Endodermal cell (in vitro differentiated cells): ENCODE measurements around the gene RAD1. TPM values are rescaled to one million over a fixed set of nuclear protein-coding genes. Genes with fewer than 3 reads are reported as not detected.

ENCODE experiments used
- DNase-seq: peaks from one replicate; pipeline ENCODE4 v3.0.0-alpha.2; 2017
- H3K27ac ChIP-seq: 2 replicates; pipeline ENCODE4 v1.5.1; 2013; ENCODE audit warnings: mild to moderate bottlenecking, low read depth, low read length, moderate library complexity
- H3K27me3 ChIP-seq: 2 replicates; pipeline ENCODE4 v1.6.1; 2013; ENCODE audit warnings: mild to moderate bottlenecking, low read length, moderate library complexity; ENCODE audit not compliant: insufficient read depth, control insufficient read depth, poor library complexity, severe bottlenecking
- H3K36me3 ChIP-seq: 2 replicates; pipeline ENCODE4 v1.7.0; 2013; ENCODE audit warnings: mild to moderate bottlenecking, low read length, moderate library complexity; ENCODE audit not compliant: control insufficient read depth, insufficient read depth
- H3K4me1 ChIP-seq: one replicate; pipeline ENCODE4 v1.7.0; 2013; ENCODE audit warnings: low read length; ENCODE audit not compliant: control insufficient read depth, insufficient read depth
- H3K4me3 ChIP-seq: 2 replicates; pipeline ENCODE4 v1.5.1; 2013; ENCODE audit warnings: mild to moderate bottlenecking, low read length, moderate library complexity
- H3K9ac ChIP-seq: 2 replicates; pipeline ENCODE4 v1.6.1; 2013; ENCODE audit warnings: mild to moderate bottlenecking, low read length, moderate library complexity; ENCODE audit not compliant: poor library complexity, severe bottlenecking; ENCODE audit errors: extremely low read depth
- H3K9me3 ChIP-seq: 2 replicates; pipeline ENCODE4 v1.6.1; 2013; ENCODE audit warnings: mild to moderate bottlenecking, low read length, moderate library complexity; ENCODE audit not compliant: control insufficient read depth
- H3K27ac Mint-ChIP-seq: 2 replicates; pipeline ENCODE4 v1.8.0; 2020; ENCODE audit warnings: mixed read lengths
- H3K27me3 Mint-ChIP-seq: 2 replicates; pipeline ENCODE4 v1.8.0; 2021; ENCODE audit warnings: mild to moderate bottlenecking, mixed read lengths; ENCODE audit not compliant: insufficient read depth
- H3K36me3 Mint-ChIP-seq: 2 replicates; pipeline ENCODE4 v1.8.0; 2020; ENCODE audit warnings: low read depth, mixed read lengths
- H3K4me1 Mint-ChIP-seq: 2 replicates; pipeline ENCODE4 v1.8.0; 2020; ENCODE audit warnings: mixed read lengths
- H3K4me3 Mint-ChIP-seq: 2 replicates; pipeline ENCODE4 v1.8.0; 2020; ENCODE audit warnings: mild to moderate bottlenecking, moderate library complexity, mixed read lengths
- H3K9me3 Mint-ChIP-seq: 2 replicates; pipeline ENCODE4 v1.8.0; 2020; ENCODE audit warnings: mild to moderate bottlenecking, mixed read lengths
- WGBS, 2 experiments: methylation state at CpG; one replicate each; pipeline versions ENCODE4 v1.1.5 to v1.1.7; 2013; ENCODE audit warnings: missing lambda C conversion rate in 2 of 2, mixed read lengths in 1 of 2; ENCODE audit not compliant: insufficient coverage in 1 of 2, insufficient read length in 1 of 2; 5-methylcytosine and 5-hydroxymethylcytosine counted together
- total RNA-seq, 2 donors: library from RNA; stranded (reverse); fragmentation: NEBNext Ultra II Directional in 1 of 2; extraction: Animal tissue kit (Norgen Biotek cat#: 25700) in 1 of 2; gene quantifications; 2 replicates in 1 of 2; 3 replicates in 1 of 2; pipeline ENCODE4 v1.2.1, GENCODE V29; 2021
- TF ChIP-seq, protein P1 (sequence below): fragments of 200-600 bp; sonication (generic); conservative IDR thresholded peaks from 2 replicates; pipeline ENCODE4 v1.5.0; 2021; ENCODE audit warnings: antibody characterized with exemption, mild to moderate bottlenecking

RAD1 gene
- total RNA-seq, 2 donors from 2014 or later, result 29.3 to 29.8 TPM

DNA sequence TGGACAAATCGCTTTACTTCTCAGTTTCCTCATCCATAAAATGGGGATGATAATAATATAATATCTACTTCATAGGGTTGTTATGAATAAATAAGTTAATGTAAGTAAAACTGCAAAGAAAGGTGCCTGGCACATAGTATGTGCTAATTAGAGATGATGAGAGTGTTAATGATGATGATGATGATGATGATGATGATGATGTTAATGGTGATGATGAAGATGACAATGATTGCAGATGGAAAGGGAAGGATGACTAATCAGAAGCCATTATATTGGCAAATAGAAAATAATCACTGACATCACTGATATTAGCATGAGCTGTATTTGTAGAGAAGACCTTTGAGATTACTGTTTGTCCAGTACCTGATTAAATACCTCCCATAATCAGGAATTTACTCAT, 20.6 kb downstream of the RAD1 start:
- H3K36me3 ChIP-seq, result no peaks in the 10 kb centered on the region
- peaks cover 2% of the 10 kb centered on the region for H3K27me3 Mint-ChIP-seq

DNA sequence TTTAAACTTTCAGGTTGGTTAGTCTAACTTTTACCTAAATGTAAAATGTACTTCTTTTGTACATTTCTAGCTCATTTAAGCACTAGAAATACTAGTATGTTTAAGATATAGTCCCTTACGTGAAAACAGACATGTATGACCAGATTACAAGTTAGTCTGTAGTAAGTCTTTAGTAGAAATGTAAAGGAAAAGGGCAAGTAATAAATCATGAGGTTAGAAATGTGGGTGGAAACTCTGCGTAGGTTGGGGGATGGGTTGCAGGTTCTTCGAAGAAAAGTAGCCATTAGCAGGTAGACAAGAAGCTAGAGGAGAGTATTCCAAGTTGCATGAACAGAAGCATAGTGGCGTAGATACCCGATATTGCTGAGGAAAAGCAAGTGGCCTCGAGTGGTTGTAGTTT, 22.9 kb downstream of the RAD1 start:
- Mint-ChIP-seq H3K4me1 (peaks cover 15% of the 10 kb centered on the region), H3K27me3 (peaks cover 2% of the 10 kb centered on the region), H3K9me3 (no peaks in the 10 kb centered on the region), H3K36me3 (no peaks in the 10 kb centered on the region), H3K27ac (no peak overlapping the region), H3K4me3 (no peak overlapping the region)
- Histone ChIP-seq H3K4me1 (peaks cover 7% of the 10 kb centered on the region), H3K36me3 (no peaks in the 10 kb centered on the region), H3K27ac (no peak overlapping the region), H3K9ac (no peak overlapping the region), H3K9me3 (no peaks in the 10 kb centered on the region), H3K4me3 (no peak overlapping the region), H3K27me3 (no peaks in the 10 kb centered on the region)
- 94 to 97% methylated on average over 6 of the region's 6 CpGs for WGBS, 2 experiments
- DNase-seq, result no peak
- TF ChIP-seq, protein P1, sequence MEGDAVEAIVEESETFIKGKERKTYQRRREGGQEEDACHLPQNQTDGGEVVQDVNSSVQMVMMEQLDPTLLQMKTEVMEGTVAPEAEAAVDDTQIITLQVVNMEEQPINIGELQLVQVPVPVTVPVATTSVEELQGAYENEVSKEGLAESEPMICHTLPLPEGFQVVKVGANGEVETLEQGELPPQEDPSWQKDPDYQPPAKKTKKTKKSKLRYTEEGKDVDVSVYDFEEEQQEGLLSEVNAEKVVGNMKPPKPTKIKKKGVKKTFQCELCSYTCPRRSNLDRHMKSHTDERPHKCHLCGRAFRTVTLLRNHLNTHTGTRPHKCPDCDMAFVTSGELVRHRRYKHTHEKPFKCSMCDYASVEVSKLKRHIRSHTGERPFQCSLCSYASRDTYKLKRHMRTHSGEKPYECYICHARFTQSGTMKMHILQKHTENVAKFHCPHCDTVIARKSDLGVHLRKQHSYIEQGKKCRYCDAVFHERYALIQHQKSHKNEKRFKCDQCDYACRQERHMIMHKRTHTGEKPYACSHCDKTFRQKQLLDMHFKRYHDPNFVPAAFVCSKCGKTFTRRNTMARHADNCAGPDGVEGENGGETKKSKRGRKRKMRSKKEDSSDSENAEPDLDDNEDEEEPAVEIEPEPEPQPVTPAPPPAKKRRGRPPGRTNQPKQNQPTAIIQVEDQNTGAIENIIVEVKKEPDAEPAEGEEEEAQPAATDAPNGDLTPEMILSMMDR, result no peak

More for the DNA sequence above, 20.6 kb downstream of the RAD1 start:
- H3K4me3 ChIP-seq, result no peak overlapping the region
- Mint-ChIP-seq H3K36me3 (no peaks in the 10 kb centered on the region), H3K9me3 (no peaks in the 10 kb centered on the region), H3K4me3 (no peak overlapping the region), H3K4me1 (peaks cover 15% of the 10 kb centered on the region), H3K27ac (no peak overlapping the region)
- no peak for DNase-seq
- no peak overlapping the region for H3K9ac ChIP-seq
- no peak overlapping the region for H3K27ac ChIP-seq
- 100% methylated on average over 1 of the region's 1 CpG; no CpG with 5 or more reads in 1 of the 2 experiments for WGBS, 2 experiments
- H3K27me3 ChIP-seq, result no peaks in the 10 kb centered on the region
- TF ChIP-seq, protein P1, result no peak
- no peaks in the 10 kb centered on the region for H3K9me3 ChIP-seq
- H3K4me1 ChIP-seq, result peaks cover 7% of the 10 kb centered on the region

DNA sequence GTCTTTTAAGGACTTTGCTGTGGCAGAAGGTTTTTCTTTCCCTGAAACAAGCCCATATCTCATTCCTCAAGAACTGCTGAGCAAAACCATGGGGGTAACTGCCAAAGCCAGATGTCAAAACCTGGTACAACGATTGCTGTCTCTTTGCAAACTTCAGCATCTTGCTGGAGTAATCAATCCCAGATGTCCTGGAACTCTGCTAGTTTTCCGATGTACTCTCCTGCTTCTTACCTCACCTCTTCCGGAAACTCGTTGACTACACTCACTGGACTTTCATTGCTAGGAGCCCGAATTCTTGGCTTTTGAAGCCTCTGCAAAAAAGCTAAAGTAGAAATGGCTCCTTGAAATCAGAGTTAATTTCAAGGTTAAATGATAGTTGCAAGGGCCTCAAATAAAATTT, 23.3 kb downstream of the RAD1 start:
- Histone ChIP-seq H3K4me3 (no peak overlapping the region), H3K4me1 (peaks cover 7% of the 10 kb centered on the region), H3K27ac (no peak overlapping the region), H3K9me3 (no peaks in the 10 kb centered on the region), H3K27me3 (no peaks in the 10 kb centered on the region), H3K9ac (no peak overlapping the region), H3K36me3 (no peaks in the 10 kb centered on the region)
- 91 to 94% methylated on average over 5 of the region's 5 CpGs for WGBS, 2 experiments
- Mint-ChIP-seq H3K4me1 (peaks cover 15% of the 10 kb centered on the region), H3K27ac (no peak overlapping the region), H3K4me3 (no peak overlapping the region), H3K27me3 (peaks cover 2% of the 10 kb centered on the region), H3K36me3 (no peaks in the 10 kb centered on the region), H3K9me3 (no peaks in the 10 kb centered on the region)
- TF ChIP-seq, protein P1, result no peak
- DNase-seq, result no peak
